Lower lobe of right lung (tissue), 2 donors: Measurements from ENCODE around the gene PKD1. TPM values are rescaled to one million over a fixed set of nuclear protein-coding genes. Genes with fewer than 3 reads are reported as not detected.

ENCODE experiments used
- ATAC-seq, 2 donors: fragments of 200-7000 bp; cut with Tn5 transposase; one replicate each; pipeline ENCODE4 v1.9.1; 2020 to 2022; ENCODE audit warnings: mild to moderate bottlenecking in 2 of 2, moderate library complexity in 2 of 2
- DNase-seq: peaks from one replicate; pipeline ENCODE4 v3.0.0-alpha.2; 2020
- H3K27ac ChIP-seq: fragments of 200-600 bp; one replicate; pipeline ENCODE4 v1.8.0; 2022
- H3K27me3 ChIP-seq: fragments of 200-600 bp; one replicate; pipeline ENCODE4 v1.8.0; 2022; ENCODE audit warnings: low read depth
- H3K36me3 ChIP-seq: fragments of 200-600 bp; one replicate; pipeline ENCODE4 v1.8.0; 2022; ENCODE audit warnings: mild to moderate bottlenecking
- H3K4me1 ChIP-seq: fragments of 200-600 bp; one replicate; pipeline ENCODE4 v1.8.0; 2022
- H3K4me3 ChIP-seq: fragments of 200-600 bp; one replicate; pipeline ENCODE4 v1.8.0; 2022; ENCODE audit warnings: mild to moderate bottlenecking
- H3K9me3 ChIP-seq: fragments of 200-600 bp; one replicate; pipeline ENCODE4 v1.8.0; 2022
- CTCF ChIP-seq: fragments of 200-600 bp; IDR thresholded peaks from one replicate; pipeline ENCODE4 v1.8.0; 2022; ENCODE audit warnings: antibody characterized with exemption, mild to moderate bottlenecking
- intact Hi-C: fragments of 100-400 bp; cut with DNase I; formaldehyde crosslinking; loops from one replicate; pipeline ENCODE4 v1.11.0; 2022
- total RNA-seq: library from RNA; stranded (reverse); fragmentation: NEBNext Ultra II Directional; extraction: Animal tissue kit (Norgen Biotek cat#: 25700); gene quantifications from one replicate; pipeline ENCODE4 v1.2.1, GENCODE V29; 2021
- donor health status: DM: no; HTN: yes; CAD: no; lungs with severe emphysema.

PKD1 gene
- total RNA-seq, 1 donor from 2014 or later: 81.6 TPM

- Histone ChIP-seq H3K36me3 (peaks cover 13% of the 10 kb centered on the region), H3K27ac (peak overlapping the region; percentile 82), H3K27me3 (no peaks in the 10 kb centered on the region), H3K9me3 (no peaks in the 10 kb centered on the region), H3K4me3 (peak overlapping the region; percentile 96), H3K4me1 (peaks cover 71% of the 10 kb centered on the region)
- no peak for TF ChIP-seq CTCF
- ATAC-seq (no peak), DNase-seq (no peak)
- intact Hi-C loops: no loop called here
Measured at GRCh38 chr16:2045965-2046892, 89.5 kb downstream of the PKD1 start.

GRCh38 chr16:2044541-2044940 is 91.2 kb downstream of the PKD1 start:
- Histone ChIP-seq H3K27ac (peak overlapping the region; percentile 80), H3K36me3 (no peaks in the 10 kb centered on the region), H3K4me1 (peaks cover 87% of the 10 kb centered on the region), H3K27me3 (no peaks in the 10 kb centered on the region), H3K4me3 (no peak overlapping the region), H3K9me3 (no peaks in the 10 kb centered on the region)
- intact Hi-C loops: no loop called here
- no peak for TF ChIP-seq CTCF
- ATAC-seq: no peak
- no peak for DNase-seq

GRCh38 chr16:2043667-2044451 is 91.8 kb downstream of the PKD1 start:
- no peaks in the 10 kb centered on the region for H3K9me3 ChIP-seq
- no peaks in the 10 kb centered on the region for H3K36me3 ChIP-seq
- intact Hi-C loops: no loop called here
- DNase-seq: peak; percentile 84
- no peaks in the 10 kb centered on the region for H3K27me3 ChIP-seq
- H3K4me1 ChIP-seq: peaks cover 90% of the 10 kb centered on the region
- peak; percentile 11 to 24 for ATAC-seq
- TF ChIP-seq CTCF: no peak
- peak overlapping the region; percentile 39 for H3K4me3 ChIP-seq
- H3K27ac ChIP-seq: peak overlapping the region; percentile 80

GRCh38 chr16:2042986-2043666 is 92.6 kb downstream of the PKD1 start:
- no peak for TF ChIP-seq CTCF
- Histone ChIP-seq H3K4me1 (peaks cover 89% of the 10 kb centered on the region), H3K27ac (peak overlapping the region; percentile 80), H3K9me3 (no peaks in the 10 kb centered on the region), H3K4me3 (peak overlapping the region; percentile 39), H3K27me3 (no peaks in the 10 kb centered on the region), H3K36me3 (peaks cover 7% of the 10 kb centered on the region)
- intact Hi-C loops: no loop called here
- ATAC-seq: peak; percentile 1 to 19
- no peak for DNase-seq
